H9 (cell line): ENCODE results near the gene SETD6. TPM values are rescaled to one million over a fixed set of nuclear protein-coding genes. Genes with fewer than 3 reads are reported as not detected.

ENCODE experiments used
- DNase-seq: peaks from one replicate; pipeline ENCODE4 v3.0.0-alpha.2; 2017
- H2AFZ ChIP-seq: one replicate; pipeline ENCODE4 v1.6.1; 2013; ENCODE audit warnings: mild to moderate bottlenecking, low read length, control low read depth, moderate library complexity
- H2AK5ac ChIP-seq: 2 replicates; pipeline ENCODE4 v1.6.1; 2013; ENCODE audit warnings: low read length, control low read depth, mixed read lengths; ENCODE audit not compliant: insufficient read length
- H2BK120ac ChIP-seq: one replicate; pipeline ENCODE4 v1.6.1; 2013; ENCODE audit warnings: low read depth, mild to moderate bottlenecking, low read length, control low read depth, inconsistent platforms; ENCODE audit not compliant: poor library complexity, severe bottlenecking
- H2BK12ac ChIP-seq: 2 replicates; pipeline ENCODE4 v1.6.1; 2013; ENCODE audit warnings: low read length, control low read depth, mixed read lengths, low read depth; ENCODE audit not compliant: insufficient read length
- H2BK15ac ChIP-seq: 2 replicates; pipeline ENCODE4 v1.6.1; 2013; ENCODE audit warnings: low read depth, low read length, control low read depth
- H2BK20ac ChIP-seq: one replicate; pipeline ENCODE4 v1.6.1; 2013; ENCODE audit warnings: low read depth, mild to moderate bottlenecking, low read length, control low read depth, inconsistent platforms; ENCODE audit not compliant: poor library complexity, severe bottlenecking
- H2BK5ac ChIP-seq: 2 replicates; pipeline ENCODE4 v1.6.1; 2013; ENCODE audit warnings: low read length, control low read depth, mixed read lengths; ENCODE audit not compliant: insufficient read length
- H3K14ac ChIP-seq: 2 replicates; pipeline ENCODE4 v1.6.1; 2013; ENCODE audit warnings: low read length, control low read depth; ENCODE audit not compliant: insufficient read depth
- H3K18ac ChIP-seq: 2 replicates; pipeline ENCODE4 v1.6.1; 2013; ENCODE audit warnings: low read depth, mild to moderate bottlenecking, mixed read lengths, low read length, control low read depth; ENCODE audit not compliant: insufficient read length
- H3K23ac ChIP-seq: 2 replicates; pipeline ENCODE4 v1.6.1; 2013; ENCODE audit warnings: low read length, control low read depth, mixed read lengths, low read depth; ENCODE audit not compliant: insufficient read length
- H3K23me2 ChIP-seq: 2 replicates; pipeline ENCODE4 v1.6.1; 2013; ENCODE audit warnings: low read depth, mild to moderate bottlenecking, mixed read lengths, low read length, control low read depth; ENCODE audit not compliant: insufficient read length, poor library complexity, severe bottlenecking
- H3K27ac ChIP-seq: 2 replicates; pipeline ENCODE4 v1.5.1; 2013; ENCODE audit warnings: low read length, control low read depth, mixed read lengths, low read depth; ENCODE audit not compliant: insufficient read length
- H3K27me3 ChIP-seq: 2 replicates; pipeline ENCODE4 v1.6.1; 2013; ENCODE audit warnings: low read length, control low read depth, inconsistent platforms; ENCODE audit not compliant: insufficient read depth
- H3K4ac ChIP-seq: 2 replicates; pipeline ENCODE4 v1.6.1; 2013; ENCODE audit warnings: low read depth, mild to moderate bottlenecking, control low read depth, inconsistent platforms, low read length, moderate library complexity
- H3K4me1 ChIP-seq: 2 replicates; pipeline ENCODE4 v1.6.1; 2013; ENCODE audit warnings: low read length, control low read depth, inconsistent platforms; ENCODE audit not compliant: insufficient read depth
- H3K4me2 ChIP-seq: 2 replicates; pipeline ENCODE4 v1.6.1; 2013; ENCODE audit warnings: low read length, control low read depth, mixed read lengths; ENCODE audit not compliant: insufficient read length, insufficient read depth
- H3K56ac ChIP-seq: 2 replicates; pipeline ENCODE4 v1.6.1; 2013; ENCODE audit warnings: low read depth, mild to moderate bottlenecking, mixed read lengths, low read length, control low read depth; ENCODE audit not compliant: insufficient read length
- H3K79me1 ChIP-seq: 2 replicates; pipeline ENCODE4 v1.6.1; 2013; ENCODE audit warnings: low read depth, mild to moderate bottlenecking, moderate library complexity, low read length, control low read depth, inconsistent platforms; ENCODE audit not compliant: insufficient read depth, poor library complexity, severe bottlenecking
- H3K79me2 ChIP-seq: 2 replicates; pipeline ENCODE4 v1.6.1; 2013; ENCODE audit warnings: low read length, control low read depth, inconsistent platforms; ENCODE audit not compliant: insufficient read depth
- H3K9ac ChIP-seq: 2 replicates; pipeline ENCODE4 v1.6.1; 2013; ENCODE audit warnings: low read length, control low read depth, mixed read lengths; ENCODE audit not compliant: insufficient read length; ENCODE audit errors: extremely low read depth
- H3K9me3 ChIP-seq: one replicate; pipeline ENCODE4 v1.6.1; 2013; ENCODE audit warnings: low read depth, low read length, inconsistent platforms; ENCODE audit not compliant: control insufficient read depth
- H3T11ph ChIP-seq: one replicate; pipeline ENCODE4 v1.6.1; 2013; ENCODE audit warnings: mild to moderate bottlenecking, low read length, control low read depth, inconsistent platforms
- H4K20me1 ChIP-seq: one replicate; pipeline ENCODE4 v1.6.1; 2013; ENCODE audit not compliant: control insufficient read depth, insufficient read length, insufficient read depth
- H4K5ac ChIP-seq: 2 replicates; pipeline ENCODE4 v1.6.1; 2013; ENCODE audit warnings: low read depth, mild to moderate bottlenecking, mixed read lengths, low read length, control low read depth; ENCODE audit not compliant: insufficient read length
- H4K8ac ChIP-seq: replicated peaks from 2 replicates; pipeline ENCODE4 v1.6.1; 2013; ENCODE audit warnings: low read length, control low read depth, mixed read lengths, low read depth; ENCODE audit not compliant: insufficient read length
- H4K91ac ChIP-seq: 2 replicates; pipeline ENCODE4 v1.6.1; 2013; ENCODE audit warnings: low read depth, mild to moderate bottlenecking, moderate library complexity, mixed read lengths, low read length, control low read depth; ENCODE audit not compliant: insufficient read length
- H3K27ac Mint-ChIP-seq, 3 experiments: 2 replicates in 2 of 3; 3 replicates in 1 of 3; pipeline ENCODE4 v1.8.0; 2020 to 2021; ENCODE audit warnings: mixed read lengths in 3 of 3, mild to moderate bottlenecking in 1 of 3, moderate library complexity in 1 of 3
- H3K27me3 Mint-ChIP-seq: 2 replicates; pipeline ENCODE4 v1.8.0; 2021; ENCODE audit warnings: low read depth, mild to moderate bottlenecking, moderate library complexity, mixed read lengths
- H3K36me3 Mint-ChIP-seq, 3 experiments: 2 replicates in 2 of 3; 3 replicates in 1 of 3; pipeline ENCODE4 v1.8.0; 2020 to 2021; ENCODE audit warnings: low read depth in 3 of 3, mixed read lengths in 3 of 3; ENCODE audit not compliant: insufficient read depth in 1 of 3
- H3K4me1 Mint-ChIP-seq, 2 experiments: 2 replicates each; pipeline ENCODE4 v1.8.0; 2020; ENCODE audit warnings: mixed read lengths in 2 of 2
- H3K4me3 Mint-ChIP-seq, 2 experiments: 2 replicates in 1 of 2; 3 replicates in 1 of 2; pipeline ENCODE4 v1.8.0; 2020 to 2021; ENCODE audit warnings: mild to moderate bottlenecking in 2 of 2, mixed read lengths in 2 of 2, moderate library complexity in 1 of 2
- H3K9me3 Mint-ChIP-seq, 2 experiments: 2 replicates in 1 of 2; 3 replicates in 1 of 2; pipeline ENCODE4 v1.8.0; 2020; ENCODE audit warnings: mild to moderate bottlenecking in 2 of 2, mixed read lengths in 2 of 2, moderate library complexity in 1 of 2
- WGBS: extraction: QIAGEN DNeasy Blood & Tissue Kit; methylation state at CpG from one replicate; pipeline ENCODE4 v1.1.7; 2013; ENCODE audit warnings: missing lambda C conversion rate, low lambda C conversion rate, mixed read lengths; ENCODE audit not compliant: insufficient read length; ENCODE audit errors: extremely low coverage; 5-methylcytosine and 5-hydroxymethylcytosine counted together
- total RNA-seq: library from RNA; stranded (reverse); gene quantifications from 2 replicates; pipeline ENCODE4 v1.2.1, GENCODE V29; 2021
- TF ChIP-seq, protein P1 (sequence below): fragments of 200-600 bp; sonication (generic); conservative IDR thresholded peaks from 3 replicates; pipeline ENCODE4 v1.8.0; 2021; ENCODE audit warnings: antibody characterized with exemption, mild to moderate bottlenecking

SETD6 gene
- total RNA-seq, 1 experiment from 2014 or later: 55.6 TPM

DNA sequence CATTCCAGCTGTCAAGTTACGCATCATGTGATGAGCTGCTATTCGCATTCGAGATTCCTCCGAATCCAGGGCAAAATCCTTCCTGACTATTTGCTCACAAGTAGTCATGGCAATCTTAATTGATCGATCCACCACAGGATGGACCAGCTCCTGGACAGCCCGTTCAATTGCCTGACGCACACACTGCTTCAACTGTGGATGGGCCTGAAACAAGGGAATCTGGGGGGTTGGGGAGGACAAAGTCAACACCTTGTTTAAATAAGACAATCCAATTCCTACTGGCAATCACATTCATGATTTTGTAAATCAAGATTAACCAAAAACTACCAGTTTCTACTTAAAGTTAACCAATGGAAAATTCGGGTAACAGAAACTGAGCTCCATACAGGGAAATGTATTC, 28.4 kb downstream of the SETD6 start:
- Histone ChIP-seq H3T11ph (no peak overlapping the region), H2BK12ac (no peak overlapping the region), H3K9me3 (no peaks in the 10 kb centered on the region), H3K4me2 (no peak overlapping the region), H3K79me2 (no peaks in the 10 kb centered on the region), H3K14ac (no peak overlapping the region), H2BK5ac (no peak overlapping the region), H3K79me1 (no peaks in the 10 kb centered on the region), H3K56ac (no peak overlapping the region), H2AFZ (no peak overlapping the region), H2BK15ac (no peak overlapping the region), H4K20me1 (no peaks in the 10 kb centered on the region), H3K18ac (no peak overlapping the region), H3K27me3 (no peaks in the 10 kb centered on the region), H3K27ac (no peak overlapping the region), H2AK5ac (no peak overlapping the region), H3K4me1 (no peaks in the 10 kb centered on the region), H3K4ac (no peak overlapping the region), H2BK20ac (no peak overlapping the region), H3K23ac (no peak overlapping the region), H2BK120ac (no peak overlapping the region), H4K91ac (no peak overlapping the region), H3K23me2 (no peaks in the 10 kb centered on the region), H4K8ac (no peak overlapping the region), H4K5ac (no peak overlapping the region), H3K9ac (no peak overlapping the region)
- WGBS: no CpG with 5 or more reads among the region's 8 CpGs
- Mint-ChIP-seq H3K36me3 (peaks cover 47 to 96% (median 87%) of the 10 kb centered on the region in 3 experiments; a peak in 6 of 7 replicates), H3K4me1 (no peaks in the 10 kb centered on the region), H3K27me3 (no peaks in the 10 kb centered on the region; the same call in 1 of the 2 replicates), H3K9me3 (no peaks in the 10 kb centered on the region), H3K4me3 (no peak overlapping the region), H3K27ac (peak overlapping the region in 1 of 3 experiments; percentile 55; a peak in 1 of 7 replicates)
- TF ChIP-seq, protein P1, sequence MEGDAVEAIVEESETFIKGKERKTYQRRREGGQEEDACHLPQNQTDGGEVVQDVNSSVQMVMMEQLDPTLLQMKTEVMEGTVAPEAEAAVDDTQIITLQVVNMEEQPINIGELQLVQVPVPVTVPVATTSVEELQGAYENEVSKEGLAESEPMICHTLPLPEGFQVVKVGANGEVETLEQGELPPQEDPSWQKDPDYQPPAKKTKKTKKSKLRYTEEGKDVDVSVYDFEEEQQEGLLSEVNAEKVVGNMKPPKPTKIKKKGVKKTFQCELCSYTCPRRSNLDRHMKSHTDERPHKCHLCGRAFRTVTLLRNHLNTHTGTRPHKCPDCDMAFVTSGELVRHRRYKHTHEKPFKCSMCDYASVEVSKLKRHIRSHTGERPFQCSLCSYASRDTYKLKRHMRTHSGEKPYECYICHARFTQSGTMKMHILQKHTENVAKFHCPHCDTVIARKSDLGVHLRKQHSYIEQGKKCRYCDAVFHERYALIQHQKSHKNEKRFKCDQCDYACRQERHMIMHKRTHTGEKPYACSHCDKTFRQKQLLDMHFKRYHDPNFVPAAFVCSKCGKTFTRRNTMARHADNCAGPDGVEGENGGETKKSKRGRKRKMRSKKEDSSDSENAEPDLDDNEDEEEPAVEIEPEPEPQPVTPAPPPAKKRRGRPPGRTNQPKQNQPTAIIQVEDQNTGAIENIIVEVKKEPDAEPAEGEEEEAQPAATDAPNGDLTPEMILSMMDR: no peak
- DNase-seq: no peak
